Measurements from ENCODE around the gene OR2T11. TPM values are rescaled to one million over a fixed set of nuclear protein-coding genes. Genes with fewer than 3 reads are reported as not detected.

Gene OR2T11
- total RNA-seq, 1 experiment from 2014 or later, result not detected

- no peak for TF ChIP-seq PRDM15 (CRISPR knock-in tag; IDR thresholded peaks at IDR 0.05)
- TF ChIP-seq ZNF281 (CRISPR knock-in tag; IDR thresholded peaks at IDR 0.05), result no peak
- TF ChIP-seq ZNF263 (CRISPR knock-in tag; IDR thresholded peaks at IDR 0.05; ENCODE audit: low read depth), result no peak
- no peak for TF ChIP-seq NFYB (CRISPR knock-in tag; conservative IDR thresholded peaks at IDR 0.05; ENCODE audit: low read depth)
- TF ChIP-seq, protein P1, sequence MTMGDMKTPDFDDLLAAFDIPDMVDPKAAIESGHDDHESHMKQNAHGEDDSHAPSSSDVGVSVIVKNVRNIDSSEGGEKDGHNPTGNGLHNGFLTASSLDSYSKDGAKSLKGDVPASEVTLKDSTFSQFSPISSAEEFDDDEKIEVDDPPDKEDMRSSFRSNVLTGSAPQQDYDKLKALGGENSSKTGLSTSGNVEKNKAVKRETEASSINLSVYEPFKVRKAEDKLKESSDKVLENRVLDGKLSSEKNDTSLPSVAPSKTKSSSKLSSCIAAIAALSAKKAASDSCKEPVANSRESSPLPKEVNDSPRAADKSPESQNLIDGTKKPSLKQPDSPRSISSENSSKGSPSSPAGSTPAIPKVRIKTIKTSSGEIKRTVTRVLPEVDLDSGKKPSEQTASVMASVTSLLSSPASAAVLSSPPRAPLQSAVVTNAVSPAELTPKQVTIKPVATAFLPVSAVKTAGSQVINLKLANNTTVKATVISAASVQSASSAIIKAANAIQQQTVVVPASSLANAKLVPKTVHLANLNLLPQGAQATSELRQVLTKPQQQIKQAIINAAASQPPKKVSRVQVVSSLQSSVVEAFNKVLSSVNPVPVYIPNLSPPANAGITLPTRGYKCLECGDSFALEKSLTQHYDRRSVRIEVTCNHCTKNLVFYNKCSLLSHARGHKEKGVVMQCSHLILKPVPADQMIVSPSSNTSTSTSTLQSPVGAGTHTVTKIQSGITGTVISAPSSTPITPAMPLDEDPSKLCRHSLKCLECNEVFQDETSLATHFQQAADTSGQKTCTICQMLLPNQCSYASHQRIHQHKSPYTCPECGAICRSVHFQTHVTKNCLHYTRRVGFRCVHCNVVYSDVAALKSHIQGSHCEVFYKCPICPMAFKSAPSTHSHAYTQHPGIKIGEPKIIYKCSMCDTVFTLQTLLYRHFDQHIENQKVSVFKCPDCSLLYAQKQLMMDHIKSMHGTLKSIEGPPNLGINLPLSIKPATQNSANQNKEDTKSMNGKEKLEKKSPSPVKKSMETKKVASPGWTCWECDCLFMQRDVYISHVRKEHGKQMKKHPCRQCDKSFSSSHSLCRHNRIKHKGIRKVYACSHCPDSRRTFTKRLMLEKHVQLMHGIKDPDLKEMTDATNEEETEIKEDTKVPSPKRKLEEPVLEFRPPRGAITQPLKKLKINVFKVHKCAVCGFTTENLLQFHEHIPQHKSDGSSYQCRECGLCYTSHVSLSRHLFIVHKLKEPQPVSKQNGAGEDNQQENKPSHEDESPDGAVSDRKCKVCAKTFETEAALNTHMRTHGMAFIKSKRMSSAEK (CRISPR knock-in tag; IDR thresholded peaks at IDR 0.05; ENCODE audit: borderline replicate concordance), result no peak
- TF ChIP-seq SMAD4 (CRISPR knock-in tag; IDR thresholded peaks at IDR 0.05), result no peak
- TF ChIP-seq ZNF317 (CRISPR knock-in tag; IDR thresholded peaks at IDR 0.05; ENCODE audit: borderline replicate concordance, low read depth), result no peak
- no peak for TF ChIP-seq MYBL2 (CRISPR knock-in tag; IDR thresholded peaks at IDR 0.05)
- TF ChIP-seq, protein P2, sequence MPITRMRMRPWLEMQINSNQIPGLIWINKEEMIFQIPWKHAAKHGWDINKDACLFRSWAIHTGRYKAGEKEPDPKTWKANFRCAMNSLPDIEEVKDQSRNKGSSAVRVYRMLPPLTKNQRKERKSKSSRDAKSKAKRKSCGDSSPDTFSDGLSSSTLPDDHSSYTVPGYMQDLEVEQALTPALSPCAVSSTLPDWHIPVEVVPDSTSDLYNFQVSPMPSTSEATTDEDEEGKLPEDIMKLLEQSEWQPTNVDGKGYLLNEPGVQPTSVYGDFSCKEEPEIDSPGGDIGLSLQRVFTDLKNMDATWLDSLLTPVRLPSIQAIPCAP (CRISPR knock-in tag; IDR thresholded peaks at IDR 0.05), result no peak
- no peak for TF ChIP-seq CREM (CRISPR knock-in tag; IDR thresholded peaks at IDR 0.05)
- TF ChIP-seq TCF7 (CRISPR knock-in tag; IDR thresholded peaks at IDR 0.05; ENCODE audit: low read depth), result no peak
- TF ChIP-seq, protein P3, sequence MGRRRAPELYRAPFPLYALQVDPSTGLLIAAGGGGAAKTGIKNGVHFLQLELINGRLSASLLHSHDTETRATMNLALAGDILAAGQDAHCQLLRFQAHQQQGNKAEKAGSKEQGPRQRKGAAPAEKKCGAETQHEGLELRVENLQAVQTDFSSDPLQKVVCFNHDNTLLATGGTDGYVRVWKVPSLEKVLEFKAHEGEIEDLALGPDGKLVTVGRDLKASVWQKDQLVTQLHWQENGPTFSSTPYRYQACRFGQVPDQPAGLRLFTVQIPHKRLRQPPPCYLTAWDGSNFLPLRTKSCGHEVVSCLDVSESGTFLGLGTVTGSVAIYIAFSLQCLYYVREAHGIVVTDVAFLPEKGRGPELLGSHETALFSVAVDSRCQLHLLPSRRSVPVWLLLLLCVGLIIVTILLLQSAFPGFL (CRISPR knock-in tag; IDR thresholded peaks at IDR 0.05; ENCODE audit: borderline replicate concordance), result no peak
Observed at GRCh38 chr1:248625971-248626370, 8.9 kb downstream of the OR2T11 start (continued).

DNA sequence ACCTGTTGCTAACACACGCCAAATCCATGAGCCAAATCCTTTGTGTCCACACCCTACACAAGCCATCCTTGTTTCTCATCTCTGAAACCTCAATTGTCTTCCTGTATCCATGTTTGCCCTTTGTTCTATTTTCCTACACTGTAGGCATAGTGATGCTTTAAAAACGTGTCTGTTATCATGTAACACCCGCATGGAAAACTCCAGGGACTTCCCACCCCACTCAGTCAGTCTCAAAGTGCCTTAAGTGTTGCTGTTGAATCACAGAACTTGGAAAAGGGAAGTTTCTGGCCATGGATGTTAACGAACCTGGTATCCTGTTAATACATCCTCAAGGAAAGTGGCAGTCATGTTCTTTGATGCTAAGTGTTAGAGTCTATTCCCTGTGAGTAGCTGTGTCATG, 9.7 kb downstream of the OR2T11 start:
- H3K4me3 Mint-ChIP-seq, result no peak overlapping the region
- H3K27me3 Mint-ChIP-seq (ENCODE audit: low read depth), result peaks cover 9% of the 10 kb centered on the region
- ChIA-PET POLR2A (no interaction called here), CTCF (no interaction called here)
- H3K9me3 Mint-ChIP-seq, result peaks cover 19% of the 10 kb centered on the region
- H3K36me3 Mint-ChIP-seq, result peaks cover 35% of the 10 kb centered on the region
- DNase-seq (ENCODE audit: low spot score) (no peak), ATAC-seq (no peak)
- H3K27ac Mint-ChIP-seq, result no peak overlapping the region
- H3K4me1 Mint-ChIP-seq, result no peaks in the 10 kb centered on the region
- TF ChIP-seq FOXP4 (CRISPR knock-in tag; IDR thresholded peaks at IDR 0.05) (no peak), SOX15 (CRISPR knock-in tag; IDR thresholded peaks at IDR 0.05) (no peak), NFATC4 (CRISPR knock-in tag; IDR thresholded peaks at IDR 0.05) (no peak), ZNF425 (CRISPR knock-in tag; conservative IDR thresholded peaks at IDR 0.05) (no peak), GABPB1 (CRISPR knock-in tag; IDR thresholded peaks at IDR 0.05) (no peak), MAX (CRISPR knock-in tag; IDR thresholded peaks at IDR 0.05) (no peak), OVOL2 (CRISPR knock-in tag; IDR thresholded peaks at IDR 0.05; ENCODE audit: borderline replicate concordance) (no peak)

Measured in WTC11 (cell line).